Fibroblast of upper back skin (primary cell): ENCODE results near the gene PLCG1.
A peak's percentile ranks its signal among the peaks of the same experiment; 100 is the strongest.

Experiments
- DNase-seq: peaks from one replicate; pipeline ENCODE4 v3.0.0-alpha.2; 2013

The PLCG1 gene

GRCh38 chr20:41168281-41169161, 31.2 kb downstream of the PLCG1 start:
- DNase-seq = no peak

GRCh38 chr20:41169162-41169690, 31.9 kb downstream of the PLCG1 start:
- DNase-seq = no peak

- DNase-seq = peak; percentile 24
Measured at GRCh38 chr20:41169791-41170351, 32.5 kb downstream of the PLCG1 start.

GRCh38 chr20:41170386-41171105, 33.2 kb downstream of the PLCG1 start:
- no peak for DNase-seq

GRCh38 chr20:41171736-41172295, 34.5 kb downstream of the PLCG1 start:
- no peak for DNase-seq

GRCh38 chr20:41172296-41173140, 35.2 kb downstream of the PLCG1 start:
- DNase-seq = no peak

- DNase-seq = peak; percentile 66
Measured at GRCh38 chr20:41173161-41173721, 35.9 kb downstream of the PLCG1 start.

GRCh38 chr20:41173791-41174341, 36.5 kb downstream of the PLCG1 start:
- DNase-seq = no peak

- DNase-seq = no peak
Measured at GRCh38 chr20:41174373-41174772, 37.0 kb downstream of the PLCG1 start.

- DNase-seq = no peak
Measured at GRCh38 chr20:41174782-41175181, 37.4 kb downstream of the PLCG1 start.

- no peak for DNase-seq
Measured at GRCh38 chr20:41175201-41175651, 37.9 kb downstream of the PLCG1 start.

GRCh38 chr20:41175727-41176330, 38.5 kb downstream of the PLCG1 start:
- DNase-seq = no peak

GRCh38 chr20:41176711-41177552, 39.6 kb downstream of the PLCG1 start:
- DNase-seq = no peak

- DNase-seq = peak; percentile 93
Measured at GRCh38 chr20:41177636-41178035, 40.3 kb downstream of the PLCG1 start.

GRCh38 chr20:41178495-41178894, 41.2 kb downstream of the PLCG1 start:
- no peak for DNase-seq

- peak; percentile 15 for DNase-seq
Measured at GRCh38 chr20:41178904-41179432, 41.6 kb downstream of the PLCG1 start.

GRCh38 chr20:41179961-41180360, 42.6 kb downstream of the PLCG1 start:
- no peak for DNase-seq

- no peak for DNase-seq
Measured at GRCh38 chr20:41180599-41181333, 43.4 kb downstream of the PLCG1 start.

- no peak for DNase-seq
Measured at GRCh38 chr20:41181567-41181966, 44.2 kb downstream of the PLCG1 start.
